CD4-positive, alpha-beta T cell treated with Interleukin-21 for 1 hour (primary cell): ENCODE measurements around the gene TMEM44.

ENCODE experiments used
- DNase-seq: peaks from one replicate; pipeline ENCODE4 v3.0.0-alpha.2; 2020

The TMEM44 gene, protein sequence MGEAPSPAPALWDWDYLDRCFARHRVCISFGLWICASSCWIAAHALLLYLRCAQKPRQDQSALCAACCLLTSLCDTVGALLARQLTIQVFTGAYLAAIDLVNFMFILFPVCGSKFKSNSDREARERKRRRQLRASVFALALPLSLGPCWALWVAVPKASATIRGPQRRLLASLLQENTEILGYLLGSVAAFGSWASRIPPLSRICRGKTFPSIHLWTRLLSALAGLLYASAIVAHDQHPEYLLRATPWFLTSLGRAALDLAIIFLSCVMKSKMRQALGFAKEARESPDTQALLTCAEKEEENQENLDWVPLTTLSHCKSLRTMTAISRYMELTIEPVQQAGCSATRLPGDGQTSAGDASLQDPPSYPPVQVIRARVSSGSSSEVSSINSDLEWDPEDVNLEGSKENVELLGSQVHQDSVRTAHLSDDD

DNA sequence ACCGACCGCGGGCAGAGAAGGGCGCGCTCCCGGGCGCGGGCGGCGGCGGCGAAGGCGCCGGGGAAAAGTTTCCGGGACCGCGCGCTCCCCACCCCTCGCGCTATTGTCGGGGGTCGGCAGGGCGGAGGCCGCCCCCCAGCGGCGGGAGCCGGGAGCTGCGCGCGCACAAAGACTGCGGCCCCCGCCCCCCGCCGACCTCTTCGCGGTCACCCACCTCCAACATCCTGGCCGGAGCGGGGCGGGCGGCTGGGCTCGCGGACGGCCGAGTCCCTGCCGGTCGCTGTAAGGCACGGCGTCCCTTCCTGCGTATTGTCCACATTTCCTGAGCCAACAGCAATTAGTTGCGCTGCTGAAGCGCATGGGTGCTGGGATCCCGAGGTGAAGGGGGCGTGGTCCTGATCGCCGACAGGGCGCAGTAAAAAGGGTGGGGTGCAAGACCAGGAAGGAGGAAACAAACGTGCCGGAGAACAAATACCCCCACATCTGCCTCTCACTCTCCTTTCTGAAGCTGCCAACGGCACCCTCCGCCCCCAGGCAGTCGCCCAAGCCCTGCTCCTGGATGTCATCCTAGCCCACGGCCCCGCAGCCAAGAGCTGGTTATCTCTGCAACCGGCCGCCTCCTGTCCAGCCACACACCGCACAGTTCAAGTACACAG is at the start of gene TMEM44:
TMEM44 (minus strand) TSS at position 71 of the 656 bp plus-strand sequence. CDS start 204 bp downstream, outside the sequence.
- peak; percentile 60 for DNase-seq

DNA sequence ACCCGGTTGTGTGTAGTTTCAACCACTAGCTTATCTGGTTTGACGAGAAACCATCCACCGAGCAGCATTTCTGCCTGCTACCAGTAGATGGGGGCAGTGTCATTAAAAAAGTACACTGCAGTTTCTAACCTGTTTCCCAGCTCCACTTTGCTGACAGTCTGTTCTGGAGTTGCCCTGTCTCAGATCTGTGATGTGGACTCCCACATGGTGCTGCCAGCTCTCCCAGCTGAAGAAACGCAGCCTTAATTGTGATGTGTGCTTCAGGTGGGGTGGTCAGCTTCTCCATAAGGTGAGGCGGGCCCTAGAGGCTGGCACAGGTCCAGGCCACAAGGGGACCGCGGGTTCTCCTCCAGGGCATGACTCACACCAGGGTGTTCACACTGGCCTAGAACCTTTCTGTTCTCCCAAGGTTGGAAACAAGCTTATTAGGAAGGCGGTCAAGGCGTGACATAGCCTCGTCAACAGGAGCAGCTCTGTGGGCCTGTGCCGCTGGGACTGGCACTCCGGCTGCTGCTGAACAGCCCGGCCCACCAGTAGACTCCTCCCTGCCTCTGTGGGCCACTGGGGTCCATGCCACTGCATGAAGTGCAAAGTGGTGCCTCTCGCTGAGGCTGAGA is 49.6 kb upstream of the TMEM44 start:
- peak; percentile 79 for DNase-seq

DNA sequence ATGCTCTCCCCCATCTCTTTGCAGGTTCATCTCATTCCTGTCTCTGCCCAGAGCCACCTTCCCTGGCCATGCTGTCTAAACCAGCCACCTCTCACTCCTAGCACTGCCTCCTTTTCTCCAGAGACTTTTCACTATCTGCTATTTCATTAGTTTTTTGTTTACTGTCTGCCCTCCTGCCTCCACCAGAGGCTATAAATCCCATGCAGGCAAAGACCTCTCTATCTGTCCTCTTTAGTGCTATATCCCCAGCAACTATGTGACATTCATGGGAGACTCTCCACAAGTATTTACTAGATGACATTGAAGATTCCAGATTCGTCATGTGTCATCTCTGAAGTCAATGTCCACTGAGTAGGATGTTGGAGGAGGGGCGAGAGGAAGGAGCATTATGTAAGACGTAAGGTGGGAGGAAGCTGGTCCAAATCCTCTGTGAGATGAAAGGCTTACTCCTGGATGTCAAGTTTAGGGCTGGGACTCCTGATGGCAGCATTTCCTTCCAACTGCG is 49.0 kb upstream of the TMEM44 start:
- no peak for DNase-seq

DNA sequence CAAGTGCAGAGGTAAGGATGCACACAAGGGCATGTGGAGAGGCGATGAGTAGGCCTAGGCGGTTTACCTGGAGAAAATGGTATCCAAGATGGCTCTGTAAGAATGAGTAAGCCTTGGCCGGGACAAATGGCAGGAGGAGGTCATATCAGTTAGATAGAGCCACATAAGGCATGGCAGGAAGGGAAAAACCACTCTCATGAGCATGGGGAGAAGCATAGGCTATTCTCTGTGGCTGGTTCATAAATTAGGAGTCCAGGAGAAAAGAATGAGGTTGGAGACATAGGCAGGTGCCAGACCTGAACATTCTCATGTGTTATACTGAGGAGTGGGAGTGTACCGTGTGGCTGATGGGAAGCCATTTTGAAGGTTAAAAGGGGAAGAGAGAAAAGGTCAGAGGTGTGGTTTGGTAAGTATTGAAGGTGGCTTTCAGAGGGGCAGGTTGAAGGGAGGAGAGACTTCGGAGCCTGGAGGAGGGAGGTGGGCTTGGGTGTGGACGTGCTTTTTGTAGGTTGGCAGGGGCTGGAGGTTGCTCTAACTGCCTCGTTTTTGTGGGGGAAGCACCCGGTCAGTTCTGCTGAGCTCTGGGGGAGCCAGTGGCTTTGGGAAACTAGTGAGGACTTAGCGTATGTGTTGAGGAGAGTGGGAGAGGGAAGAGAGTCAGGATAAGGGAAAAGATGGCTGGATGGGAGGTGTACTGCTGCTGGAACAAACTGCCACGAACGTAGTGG is 47.8 kb upstream of the TMEM44 start:
- no peak for DNase-seq

DNA sequence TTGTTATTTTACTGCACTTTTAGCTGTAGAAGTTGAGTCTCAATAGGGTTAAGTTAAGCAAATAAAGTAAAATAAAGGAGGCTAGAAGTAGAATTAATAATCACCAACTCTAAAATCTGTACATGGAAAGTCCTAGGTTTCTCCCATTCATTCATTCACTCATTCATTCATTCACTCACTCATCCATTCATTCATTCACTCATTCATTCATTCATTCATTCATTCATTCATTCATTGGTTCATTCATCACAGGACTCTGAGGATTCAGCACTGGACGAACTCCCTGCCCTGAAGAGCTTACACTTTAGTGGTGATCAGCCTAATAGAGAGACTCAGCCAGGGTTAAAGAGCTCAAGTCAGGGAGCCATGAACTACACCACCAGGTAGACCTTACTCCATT is 43.3 kb upstream of the TMEM44 start:
- no peak for DNase-seq

DNA sequence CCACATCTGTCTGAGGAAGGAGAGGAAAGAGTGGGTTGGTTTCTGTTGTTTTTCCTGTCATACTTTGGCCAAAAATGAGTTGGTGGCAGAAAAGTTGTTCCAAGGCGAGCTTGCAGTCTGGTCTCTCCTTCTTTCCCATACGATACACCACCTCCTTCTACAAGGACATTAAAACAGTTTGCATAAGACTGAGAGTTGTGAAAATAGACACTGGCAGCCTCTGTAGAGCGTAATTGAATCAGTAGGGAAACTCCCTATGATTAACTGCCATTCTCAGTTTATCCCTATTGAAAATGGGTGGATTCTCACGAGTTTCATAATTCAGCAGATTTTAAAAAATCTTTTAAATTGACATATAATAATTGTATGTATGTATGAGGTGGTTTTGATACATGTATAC is 42.5 kb upstream of the TMEM44 start:
- no peak for DNase-seq

DNA sequence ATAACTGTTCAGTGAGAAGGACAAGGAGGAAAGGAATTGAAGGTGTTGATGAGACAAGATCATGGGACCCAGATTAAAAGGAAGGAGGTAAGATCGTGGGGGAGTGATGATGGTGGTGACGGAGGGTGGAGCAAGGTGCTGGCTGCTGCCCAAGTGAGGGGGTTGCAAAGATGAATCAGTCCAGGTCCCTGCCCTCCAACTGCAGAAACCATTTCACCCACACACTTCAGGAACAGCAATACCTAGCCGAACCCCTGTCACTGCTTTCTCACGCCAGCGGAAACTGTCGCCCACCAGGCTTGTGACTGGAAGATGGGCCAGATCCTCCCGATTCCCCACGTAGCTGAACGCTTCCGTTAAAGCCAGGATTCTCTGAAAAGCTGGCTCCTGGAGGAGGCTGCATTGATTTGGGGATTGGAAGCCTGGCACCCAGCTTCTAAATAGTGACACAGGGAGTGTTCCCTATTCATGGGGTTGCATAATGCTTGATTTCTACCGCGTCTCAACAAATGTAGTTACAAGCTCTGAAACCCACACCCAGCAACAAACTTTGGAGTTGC is 41.9 kb upstream of the TMEM44 start:
- no peak for DNase-seq

DNA sequence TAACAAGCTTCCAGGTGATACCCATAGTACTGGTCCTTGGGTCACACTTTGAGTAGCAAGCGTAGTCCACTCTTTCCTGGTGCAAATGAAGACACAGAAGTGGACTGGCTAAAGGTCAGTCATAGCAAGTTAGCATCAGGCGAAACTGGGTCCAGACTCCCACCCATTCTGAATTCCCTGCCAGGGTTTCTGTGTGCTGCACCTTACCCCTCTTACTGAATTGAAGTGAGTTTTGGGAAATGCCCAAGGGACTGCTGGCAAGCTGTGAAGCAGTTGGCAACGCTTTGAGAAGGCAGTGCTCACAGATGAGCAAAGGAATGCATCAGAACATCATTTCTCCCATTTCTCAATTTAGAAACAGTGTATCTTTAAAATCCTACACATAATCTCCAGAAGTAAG is 40.5 kb upstream of the TMEM44 start:
- DNase-seq: no peak

DNA sequence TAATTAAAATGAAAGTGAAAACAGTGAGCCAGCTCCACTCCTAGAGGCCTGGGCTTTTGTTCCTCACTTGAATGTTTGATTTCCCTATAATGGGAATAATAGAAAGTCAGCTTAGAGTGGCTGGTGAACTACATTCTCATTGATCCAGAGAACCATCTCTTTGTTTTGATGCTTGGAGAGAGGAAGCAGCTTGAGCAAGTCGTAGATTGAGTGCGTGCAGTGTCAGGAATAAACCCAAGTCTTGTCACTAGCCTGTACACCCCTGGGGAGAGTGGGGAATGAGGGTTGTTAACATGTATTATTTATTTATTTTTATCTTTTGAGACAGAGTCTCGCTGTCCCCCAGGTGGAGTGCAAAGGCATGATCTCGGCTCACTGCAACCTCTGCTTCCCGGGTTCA is 39.7 kb upstream of the TMEM44 start:
- DNase-seq: no peak

DNA sequence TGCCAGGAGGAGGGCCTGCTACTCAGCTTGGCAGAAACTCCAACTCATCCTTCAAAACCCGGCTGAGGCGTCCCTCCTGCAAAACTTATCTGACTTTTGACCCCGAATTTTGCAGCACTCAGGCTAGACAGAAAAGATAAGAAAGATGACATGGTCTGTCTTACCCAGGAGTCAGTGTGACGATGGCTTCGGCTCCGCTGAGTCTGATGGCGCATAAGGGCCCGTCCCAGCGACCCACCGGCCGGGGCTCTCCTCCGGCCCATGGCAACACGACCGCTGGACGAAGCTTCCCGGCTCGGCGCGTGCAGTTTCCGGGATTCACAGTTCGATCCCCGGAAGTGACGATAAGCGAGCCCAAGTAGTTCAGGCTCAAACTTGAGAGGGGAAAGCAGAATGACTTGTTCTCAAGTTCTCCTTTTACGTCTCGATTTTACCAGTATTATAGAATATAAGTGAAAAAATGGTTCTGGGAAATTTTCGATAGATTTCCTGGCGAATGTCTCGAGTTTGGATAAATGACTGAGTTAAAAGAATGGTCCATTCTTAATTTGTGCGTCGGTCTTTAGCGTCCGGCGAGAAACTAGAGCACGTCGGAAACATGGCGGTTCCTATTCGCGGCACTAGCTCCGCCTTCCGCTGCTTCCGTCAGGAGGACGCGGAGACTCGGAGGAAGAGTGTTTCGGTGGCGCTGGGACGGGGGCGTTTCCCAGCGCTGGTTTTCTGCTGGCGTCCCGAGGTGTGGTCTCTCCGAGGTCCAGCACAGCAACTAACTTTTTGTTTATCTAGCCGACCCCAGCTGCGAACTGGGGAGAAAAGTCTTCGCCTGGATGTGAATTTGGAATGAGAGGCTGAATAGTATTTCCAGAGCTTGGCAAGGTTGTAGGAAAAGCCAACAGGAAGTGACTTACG is 38.9 kb upstream of the TMEM44 start, which contains the start of gene LSG1:
LSG1 (minus strand) TSS at position 292 of the 909 bp plus-strand sequence; CDS start at position 263, 29 bp downstream.
- peak; percentile 93 for DNase-seq

DNA sequence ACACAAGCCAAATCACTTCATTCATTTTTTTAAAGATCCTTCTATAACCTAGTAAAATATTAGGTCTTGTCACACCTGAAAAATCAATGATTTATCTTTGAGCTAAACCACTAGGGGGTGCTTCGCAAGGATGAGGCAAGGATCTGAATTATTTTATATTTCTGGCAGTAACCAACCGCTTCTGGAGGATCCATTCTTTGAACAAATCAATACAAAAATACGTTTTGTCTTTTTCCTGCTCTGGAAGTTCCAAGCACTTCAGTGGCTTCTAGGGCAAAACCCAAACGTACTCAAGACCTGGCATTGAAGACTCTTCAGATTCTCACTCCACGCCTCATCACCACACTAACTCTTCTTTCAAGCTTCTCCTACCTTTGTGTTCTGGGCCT is 38.3 kb upstream of the TMEM44 start:
- DNase-seq: peak; percentile 70

DNA sequence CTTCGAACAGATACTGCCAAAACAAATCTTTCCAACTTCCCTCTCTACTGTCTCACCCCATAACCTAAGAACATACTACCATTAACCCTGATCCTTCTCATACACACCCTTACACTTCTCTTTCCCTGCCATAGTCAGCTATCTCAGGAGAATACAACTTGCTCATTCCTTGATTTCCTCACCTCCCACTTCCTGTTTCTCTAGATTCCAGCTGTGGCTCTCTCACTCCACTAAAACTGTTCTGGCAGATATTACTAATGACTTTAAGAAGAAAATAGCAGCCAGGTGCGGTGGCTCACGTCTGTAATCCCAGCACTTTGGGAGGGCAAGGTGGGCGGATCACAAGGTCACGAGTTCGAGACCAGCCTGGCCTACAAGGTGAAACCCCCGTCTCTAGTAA is 34.1 kb upstream of the TMEM44 start:
- no peak for DNase-seq

DNA sequence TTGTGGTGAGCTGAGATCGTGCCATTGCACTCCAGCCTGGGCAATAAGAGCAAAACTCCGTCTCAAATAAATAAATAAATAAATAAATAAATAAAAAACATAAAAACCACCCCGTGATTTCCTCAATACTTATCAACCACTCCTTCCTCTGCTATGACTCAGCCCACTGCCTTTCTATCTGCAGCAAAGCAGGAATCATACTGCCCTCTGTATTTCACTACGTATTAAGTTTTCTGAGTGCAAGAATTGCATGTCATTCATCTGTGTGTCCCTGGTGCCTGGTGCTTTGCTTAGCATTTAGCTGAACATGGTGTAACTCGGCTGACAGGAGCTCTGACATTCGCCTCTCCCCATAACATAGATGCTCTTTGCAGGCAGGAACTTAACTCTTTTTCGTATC is 31.6 kb upstream of the TMEM44 start:
- DNase-seq: no peak

DNA sequence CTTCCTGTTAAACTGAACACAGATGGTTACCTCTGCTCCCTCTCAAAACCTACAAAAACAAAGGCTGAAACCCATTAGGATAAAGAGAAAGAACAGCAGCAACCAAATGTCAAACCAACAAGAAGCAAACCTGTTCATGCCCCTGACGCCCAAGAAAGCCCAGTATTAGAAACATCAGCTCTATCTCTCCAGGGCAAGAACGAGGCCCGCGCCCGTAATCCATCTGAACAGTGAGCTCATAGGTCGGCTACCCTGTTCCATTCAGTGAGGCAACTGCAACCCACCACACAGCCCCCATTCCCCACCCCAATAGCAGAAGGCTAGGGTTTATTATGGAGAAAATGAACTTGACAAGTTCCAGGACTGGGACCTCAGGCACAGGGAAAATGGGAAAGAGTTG is 28.7 kb upstream of the TMEM44 start:
- no peak for DNase-seq

DNA sequence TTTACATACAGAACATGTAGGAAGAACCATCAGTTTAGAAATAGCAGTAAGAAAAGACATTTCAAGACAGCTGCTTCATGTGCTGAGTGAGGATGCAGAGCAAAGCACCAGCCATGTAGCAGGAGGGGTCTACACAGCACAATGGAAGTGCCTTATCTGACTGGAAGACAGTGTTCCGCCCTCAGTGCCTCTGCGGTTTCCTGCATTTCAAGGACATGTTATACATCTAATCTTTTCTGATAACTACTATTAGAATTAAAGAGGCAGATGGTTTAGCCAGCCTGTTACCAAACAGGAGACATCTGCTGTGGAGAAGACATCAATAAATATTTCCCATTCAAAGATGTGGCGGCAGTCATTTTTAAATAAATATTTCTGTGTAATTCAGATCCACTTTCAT is 28.2 kb upstream of the TMEM44 start:
- no peak for DNase-seq

DNA sequence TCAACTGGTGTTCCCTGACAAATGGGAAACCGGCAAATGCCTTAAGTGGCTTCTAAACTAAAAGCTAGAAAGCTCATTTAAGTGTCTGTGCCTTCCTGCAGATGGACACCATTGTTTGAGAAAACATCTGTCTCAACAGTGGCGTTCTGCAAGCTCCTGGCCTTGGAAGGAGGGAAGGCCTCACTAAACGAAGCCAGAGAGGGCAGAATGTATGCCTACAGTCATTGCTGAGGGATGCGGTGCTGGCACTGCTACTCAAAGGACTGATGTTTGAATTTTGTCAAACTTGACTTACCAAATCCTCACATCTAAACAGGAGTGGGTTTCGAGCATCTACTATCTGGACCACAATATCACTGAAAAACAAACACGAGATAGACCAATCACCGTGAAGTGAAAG is 26.6 kb upstream of the TMEM44 start:
- DNase-seq: no peak

DNA sequence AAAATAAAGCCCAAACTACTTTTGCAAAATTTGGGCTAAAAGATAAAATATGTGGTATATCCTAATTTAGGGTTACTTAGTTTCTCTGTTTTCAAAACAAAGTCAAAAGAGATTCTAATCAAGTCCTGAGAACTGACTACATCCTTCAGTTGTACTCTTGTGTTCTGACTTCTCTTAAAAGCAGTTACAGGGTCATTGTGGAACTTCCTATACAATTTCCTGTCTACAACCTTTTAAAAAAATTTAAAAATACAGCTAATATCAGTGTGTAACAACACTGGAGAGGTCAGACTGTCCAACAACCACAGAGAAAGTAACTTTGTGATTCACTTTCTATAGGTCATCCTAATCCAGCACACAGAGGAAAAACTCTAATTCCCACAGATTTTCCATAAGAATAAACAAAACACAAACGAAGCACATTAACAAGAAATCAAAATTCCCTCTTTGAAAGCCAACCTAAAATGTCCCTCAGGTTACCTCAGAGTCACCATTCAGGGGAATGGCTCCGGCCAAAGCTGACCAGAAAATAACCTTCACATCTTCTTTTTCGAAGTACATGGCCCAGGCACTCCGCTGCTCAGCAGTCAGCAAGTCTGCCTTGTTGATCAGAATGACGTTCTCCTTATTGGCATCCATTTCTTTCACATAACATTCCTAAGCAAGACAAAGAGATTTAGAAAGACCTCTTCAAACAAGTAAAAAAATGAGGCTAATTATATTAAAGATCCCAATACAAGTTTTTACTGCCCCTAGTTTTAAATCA is 25.4 kb upstream of the TMEM44 start:
- no peak for DNase-seq

DNA sequence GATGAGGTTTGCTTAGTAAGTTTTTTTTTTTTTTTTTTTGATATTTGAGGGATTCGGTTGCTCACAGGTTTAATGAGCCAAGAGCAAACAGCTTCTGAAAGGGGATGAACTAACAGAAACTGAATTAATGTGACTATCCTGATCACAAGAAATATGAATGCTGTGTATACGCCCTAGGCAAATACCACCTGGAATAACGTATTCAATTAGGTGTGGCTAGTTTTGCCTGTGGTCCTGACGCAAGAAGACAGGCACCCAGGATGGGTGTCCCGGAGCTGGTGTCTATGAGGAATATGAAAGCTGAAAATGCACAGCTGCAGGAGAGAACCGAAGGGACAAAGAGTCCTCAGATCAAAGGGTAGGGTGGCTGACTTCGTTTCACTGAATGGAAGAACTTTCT is 24.2 kb upstream of the TMEM44 start:
- no peak for DNase-seq

DNA sequence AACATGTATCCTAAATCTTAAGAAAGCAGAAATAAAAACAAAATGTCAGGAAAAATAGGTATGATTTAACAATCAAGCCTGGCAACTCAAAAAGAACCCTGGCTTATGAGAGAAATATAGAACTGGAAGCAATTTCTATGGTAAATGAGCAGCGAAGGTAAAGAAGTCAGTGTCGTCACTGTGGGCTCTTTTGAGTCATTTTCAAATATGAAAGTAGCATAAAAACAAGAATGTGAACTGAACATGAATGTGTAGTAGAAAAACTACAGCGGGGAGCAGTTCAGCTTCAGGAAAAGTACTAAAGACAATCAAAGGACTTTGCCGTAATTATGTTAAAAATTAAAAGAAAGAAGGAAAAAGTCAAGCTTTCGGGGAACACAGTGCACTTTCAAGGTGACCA is 21.2 kb upstream of the TMEM44 start:
- no peak for DNase-seq

DNA sequence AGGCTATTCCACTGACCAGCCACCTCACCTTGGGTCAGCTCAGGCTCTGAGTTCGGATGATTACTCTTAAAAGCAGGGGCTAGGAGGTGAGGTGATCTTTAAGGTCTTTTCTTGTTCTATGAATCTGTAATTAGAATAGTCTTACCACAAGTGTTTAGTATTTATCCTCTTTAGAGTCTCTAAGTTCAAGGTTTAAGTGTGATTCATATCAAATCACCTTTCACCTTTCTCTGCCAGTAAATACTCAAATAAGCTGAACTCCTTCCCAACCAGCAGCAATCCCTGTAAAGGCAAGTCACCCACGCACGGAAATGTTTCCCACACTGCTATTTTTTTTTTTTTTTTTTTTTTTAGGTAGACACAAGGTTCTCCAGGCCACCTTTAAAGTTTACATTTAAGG is 14.5 kb upstream of the TMEM44 start:
- no peak for DNase-seq

DNA sequence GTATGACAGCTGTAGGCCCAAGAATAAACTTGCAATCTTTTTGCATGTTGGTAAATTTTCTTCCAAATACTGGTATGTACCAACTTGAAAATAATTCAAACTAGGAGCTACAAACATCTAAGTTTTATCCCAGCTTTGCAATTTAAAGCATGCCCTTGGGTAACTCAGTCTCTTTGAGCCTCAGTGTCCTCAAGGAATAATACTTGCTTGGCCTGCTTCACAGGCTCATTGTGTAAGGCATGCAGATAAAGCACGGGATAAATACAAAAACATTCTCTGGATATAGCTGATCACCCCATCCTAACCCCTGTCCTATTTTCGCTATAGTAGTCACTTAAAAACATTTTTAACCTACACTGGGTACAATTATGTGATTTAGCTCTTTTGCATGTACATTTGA is 9.6 kb upstream of the TMEM44 start:
- DNase-seq: no peak
